ENCODE measurements around the gene CCER1. TPM values are rescaled to one million over a fixed set of nuclear protein-coding genes. Genes with fewer than 3 reads are reported as not detected.

CCER1 gene
- total and polyA plus RNA-seq, 2 experiments from 2014 or later: not detected

DNA sequence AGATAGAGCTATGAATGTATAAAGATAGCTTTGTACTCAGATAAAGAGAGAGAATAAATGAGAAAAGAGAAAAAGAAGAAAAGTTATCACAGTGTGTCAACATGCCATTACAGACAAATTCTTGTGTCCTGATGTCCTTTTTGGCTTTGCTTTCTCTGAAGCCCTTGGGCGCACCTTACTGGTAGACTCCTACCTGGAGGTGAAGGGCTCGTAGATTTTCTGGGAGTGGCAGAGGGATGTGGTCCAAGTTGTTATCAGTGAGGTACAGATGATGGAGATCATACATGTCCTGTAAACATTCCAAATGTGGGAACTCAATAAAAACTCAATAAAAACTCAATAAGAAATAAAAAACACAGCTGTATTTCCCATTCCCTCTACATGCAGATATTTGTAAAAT lies 14.9 kb upstream of the CCER1 start (continued):
- no peak for TF ChIP-seq NANOG (IDR thresholded peaks at IDR 0.05; ENCODE audit: borderline replicate concordance)
- TF ChIP-seq ZNF331 (CRISPR knock-in tag; IDR thresholded peaks at IDR 0.05; ENCODE audit: low read depth): no peak
- no peak for TF ChIP-seq ZNF114 (CRISPR knock-in tag; IDR thresholded peaks at IDR 0.05)
- TF ChIP-seq POLR2AphosphoS5 (IDR thresholded peaks at IDR 0.05; ENCODE audit: low read depth): no peak
- no peak for TF ChIP-seq JUNB (IDR thresholded peaks at IDR 0.05; ENCODE audit: unreplicated experiment)
- TF ChIP-seq STAT1 (IDR thresholded peaks at IDR 0.05; ENCODE audit: unreplicated experiment): no peak
- TF ChIP-seq EZH2 (IDR thresholded peaks at IDR 0.05; ENCODE audit: low read depth, unreplicated experiment): no peak

DNA sequence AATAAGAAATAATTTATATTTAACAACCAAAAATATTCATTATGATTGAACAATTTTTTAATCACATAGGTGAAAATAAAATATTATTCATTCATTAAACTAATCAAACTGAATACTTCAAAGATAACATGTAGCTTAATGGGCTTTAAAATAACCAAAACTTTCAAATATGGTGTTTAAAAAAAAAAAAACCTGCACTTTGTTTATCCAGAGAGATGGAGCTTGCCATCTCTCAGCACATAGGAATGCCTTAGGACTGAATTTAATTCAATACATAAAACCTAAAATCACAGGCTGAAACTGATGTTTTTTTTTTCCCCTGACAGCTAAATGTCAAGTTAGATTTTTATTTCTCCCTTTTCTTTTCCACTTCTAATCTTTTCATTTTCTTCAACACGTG lies 14.4 kb upstream of the CCER1 start:
- H3K4me1 ChIP-seq (ENCODE audit: insufficient read depth): peaks cover 9% of the 10 kb centered on the region; the same call in 1 of the 2 replicates
- H3K9me2 ChIP-seq (ENCODE audit: insufficient read depth): no peaks in the 10 kb centered on the region
- Mint-ChIP-seq H3K36me3 (ENCODE audit: low read depth) (no peaks in the 10 kb centered on the region), H3K27ac (no peak overlapping the region), H3K27me3 (ENCODE audit: insufficient read depth, low read depth, poor library complexity) (peaks cover 2% of the 10 kb centered on the region), H3K4me1 (peaks cover 12% of the 10 kb centered on the region), H3K4me3 (no peak overlapping the region), H3K9me3 (no peaks in the 10 kb centered on the region)
- H3K4me2 ChIP-seq: no peak overlapping the region
- no peaks in the 10 kb centered on the region for H4K20me1 ChIP-seq (replicated peaks; ENCODE audit: insufficient read depth)
- no peak overlapping the region for H2AFZ ChIP-seq
- DNase-seq (ENCODE audit: low spot score) (no peak), ATAC-seq (no peak)
- H3K27me3 ChIP-seq (ENCODE audit: insufficient read depth): no peaks in the 10 kb centered on the region
- no peak for TF ChIP-seq NANOG (IDR thresholded peaks at IDR 0.05; ENCODE audit: borderline replicate concordance)
- TF ChIP-seq POLR2AphosphoS5 (IDR thresholded peaks at IDR 0.05; ENCODE audit: low read depth): no peak
- TF ChIP-seq, protein P1, sequence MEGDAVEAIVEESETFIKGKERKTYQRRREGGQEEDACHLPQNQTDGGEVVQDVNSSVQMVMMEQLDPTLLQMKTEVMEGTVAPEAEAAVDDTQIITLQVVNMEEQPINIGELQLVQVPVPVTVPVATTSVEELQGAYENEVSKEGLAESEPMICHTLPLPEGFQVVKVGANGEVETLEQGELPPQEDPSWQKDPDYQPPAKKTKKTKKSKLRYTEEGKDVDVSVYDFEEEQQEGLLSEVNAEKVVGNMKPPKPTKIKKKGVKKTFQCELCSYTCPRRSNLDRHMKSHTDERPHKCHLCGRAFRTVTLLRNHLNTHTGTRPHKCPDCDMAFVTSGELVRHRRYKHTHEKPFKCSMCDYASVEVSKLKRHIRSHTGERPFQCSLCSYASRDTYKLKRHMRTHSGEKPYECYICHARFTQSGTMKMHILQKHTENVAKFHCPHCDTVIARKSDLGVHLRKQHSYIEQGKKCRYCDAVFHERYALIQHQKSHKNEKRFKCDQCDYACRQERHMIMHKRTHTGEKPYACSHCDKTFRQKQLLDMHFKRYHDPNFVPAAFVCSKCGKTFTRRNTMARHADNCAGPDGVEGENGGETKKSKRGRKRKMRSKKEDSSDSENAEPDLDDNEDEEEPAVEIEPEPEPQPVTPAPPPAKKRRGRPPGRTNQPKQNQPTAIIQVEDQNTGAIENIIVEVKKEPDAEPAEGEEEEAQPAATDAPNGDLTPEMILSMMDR (conservative IDR thresholded peaks at IDR 0.05; ENCODE audit: low read depth in 2 of 2): no peak
- TF ChIP-seq EZH2 (IDR thresholded peaks at IDR 0.05; ENCODE audit: low read depth, unreplicated experiment): no peak
- no peak for TF ChIP-seq CREB1 (CRISPR knock-in tag; IDR thresholded peaks at IDR 0.05; ENCODE audit: low read depth)
- TF ChIP-seq, protein P2, sequence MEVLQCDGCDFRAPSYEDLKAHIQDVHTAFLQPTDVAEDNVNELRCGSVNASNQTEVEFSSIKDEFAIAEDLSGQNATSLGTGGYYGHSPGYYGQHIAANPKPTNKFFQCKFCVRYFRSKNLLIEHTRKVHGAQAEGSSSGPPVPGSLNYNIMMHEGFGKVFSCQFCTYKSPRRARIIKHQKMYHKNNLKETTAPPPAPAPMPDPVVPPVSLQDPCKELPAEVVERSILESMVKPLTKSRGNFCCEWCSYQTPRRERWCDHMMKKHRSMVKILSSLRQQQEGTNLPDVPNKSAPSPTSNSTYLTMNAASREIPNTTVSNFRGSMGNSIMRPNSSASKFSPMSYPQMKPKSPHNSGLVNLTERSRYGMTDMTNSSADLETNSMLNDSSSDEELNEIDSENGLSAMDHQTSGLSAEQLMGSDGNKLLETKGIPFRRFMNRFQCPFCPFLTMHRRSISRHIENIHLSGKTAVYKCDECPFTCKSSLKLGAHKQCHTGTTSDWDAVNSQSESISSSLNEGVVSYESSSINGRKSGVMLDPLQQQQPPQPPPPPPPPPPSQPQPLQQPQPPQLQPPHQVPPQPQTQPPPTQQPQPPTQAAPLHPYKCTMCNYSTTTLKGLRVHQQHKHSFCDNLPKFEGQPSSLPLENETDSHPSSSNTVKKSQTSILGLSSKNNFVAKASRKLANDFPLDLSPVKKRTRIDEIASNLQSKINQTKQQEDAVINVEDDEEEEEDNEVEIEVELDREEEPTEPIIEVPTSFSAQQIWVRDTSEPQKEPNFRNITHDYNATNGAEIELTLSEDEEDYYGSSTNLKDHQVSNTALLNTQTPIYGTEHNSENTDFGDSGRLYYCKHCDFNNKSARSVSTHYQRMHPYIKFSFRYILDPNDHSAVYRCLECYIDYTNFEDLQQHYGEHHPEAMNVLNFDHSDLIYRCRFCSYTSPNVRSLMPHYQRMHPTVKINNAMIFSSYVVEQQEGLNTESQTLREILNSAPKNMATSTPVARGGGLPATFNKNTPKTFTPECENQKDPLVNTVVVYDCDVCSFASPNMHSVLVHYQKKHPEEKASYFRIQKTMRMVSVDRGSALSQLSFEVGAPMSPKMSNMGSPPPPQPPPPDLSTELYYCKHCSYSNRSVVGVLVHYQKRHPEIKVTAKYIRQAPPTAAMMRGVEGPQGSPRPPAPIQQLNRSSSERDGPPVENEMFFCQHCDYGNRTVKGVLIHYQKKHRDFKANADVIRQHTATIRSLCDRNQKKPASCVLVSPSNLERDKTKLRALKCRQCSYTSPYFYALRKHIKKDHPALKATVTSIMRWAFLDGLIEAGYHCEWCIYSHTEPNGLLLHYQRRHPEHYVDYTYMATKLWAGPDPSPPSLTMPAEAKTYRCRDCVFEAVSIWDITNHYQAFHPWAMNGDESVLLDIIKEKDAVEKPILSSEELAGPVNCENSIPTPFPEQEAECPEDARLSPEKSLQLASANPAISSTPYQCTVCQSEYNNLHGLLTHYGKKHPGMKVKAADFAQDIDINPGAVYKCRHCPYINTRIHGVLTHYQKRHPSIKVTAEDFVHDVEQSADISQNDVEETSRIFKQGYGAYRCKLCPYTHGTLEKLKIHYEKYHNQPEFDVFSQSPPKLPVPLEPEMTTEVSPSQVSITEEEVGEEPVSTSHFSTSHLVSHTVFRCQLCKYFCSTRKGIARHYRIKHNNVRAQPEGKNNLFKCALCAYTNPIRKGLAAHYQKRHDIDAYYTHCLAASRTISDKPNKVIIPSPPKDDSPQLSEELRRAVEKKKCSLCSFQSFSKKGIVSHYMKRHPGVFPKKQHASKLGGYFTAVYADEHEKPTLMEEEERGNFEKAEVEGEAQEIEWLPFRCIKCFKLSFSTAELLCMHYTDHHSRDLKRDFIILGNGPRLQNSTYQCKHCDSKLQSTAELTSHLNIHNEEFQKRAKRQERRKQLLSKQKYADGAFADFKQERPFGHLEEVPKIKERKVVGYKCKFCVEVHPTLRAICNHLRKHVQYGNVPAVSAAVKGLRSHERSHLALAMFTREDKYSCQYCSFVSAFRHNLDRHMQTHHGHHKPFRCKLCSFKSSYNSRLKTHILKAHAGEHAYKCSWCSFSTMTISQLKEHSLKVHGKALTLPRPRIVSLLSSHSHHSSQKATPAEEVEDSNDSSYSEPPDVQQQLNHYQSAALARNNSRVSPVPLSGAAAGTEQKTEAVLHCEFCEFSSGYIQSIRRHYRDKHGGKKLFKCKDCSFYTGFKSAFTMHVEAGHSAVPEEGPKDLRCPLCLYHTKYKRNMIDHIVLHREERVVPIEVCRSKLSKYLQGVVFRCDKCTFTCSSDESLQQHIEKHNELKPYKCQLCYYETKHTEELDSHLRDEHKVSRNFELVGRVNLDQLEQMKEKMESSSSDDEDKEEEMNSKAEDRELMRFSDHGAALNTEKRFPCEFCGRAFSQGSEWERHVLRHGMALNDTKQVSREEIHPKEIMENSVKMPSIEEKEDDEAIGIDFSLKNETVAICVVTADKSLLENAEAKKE (CRISPR knock-in tag; IDR thresholded peaks at IDR 0.05): no peak
- no peaks in the 10 kb centered on the region for H3K36me3 ChIP-seq (ENCODE audit: insufficient read depth)
- no peaks in the 10 kb centered on the region for H3K79me2 ChIP-seq (replicated peaks; ENCODE audit: insufficient read depth)
- H3K27ac ChIP-seq (ENCODE audit: low read depth): no peak overlapping the region
- H3K4me3 ChIP-seq: no peak overlapping the region
- H3F3A ChIP-seq (replicated peaks; ENCODE audit: low read depth): no peaks in the 10 kb centered on the region
